HepG2 (cell line): ENCODE data around the gene PPP1R27. TPM values are rescaled to one million over a fixed set of nuclear protein-coding genes. Genes with fewer than 3 reads are reported as not detected.

Source experiments
- AGO2 ChIP-seq: fragments of 200-400 bp; formaldehyde crosslinking; optimal IDR thresholded peaks from 2 replicates; pipeline ENCODE3; 2017; ENCODE audit warnings: mild to moderate bottlenecking, low read depth, low read length, moderate library complexity
- ARNT2 ChIP-seq: sonication (generic); formaldehyde crosslinking; IDR thresholded peaks from 2 replicates; pipeline ENCODE4 v1.8.0; 2022; ENCODE audit warnings: mild to moderate bottlenecking, low read depth, missing genetic modification reagents, moderate library complexity
- CSRNP1 ChIP-seq: sonication (generic); formaldehyde crosslinking; IDR thresholded peaks from 2 replicates; pipeline ENCODE4 v1.8.1; 2023; ENCODE audit warnings: mild to moderate bottlenecking, missing genetic modification reagents
- HNF1A ChIP-seq, 2 experiments: sonication (generic) in 1 of 2; formaldehyde crosslinking in 1 of 2; IDR thresholded peaks; 2 replicates each; pipeline versions ENCODE4 v1.4.0 to v1.6.1; 2016 to 2020; ENCODE audit warnings: borderline replicate concordance in 1 of 2, low read depth in 1 of 2, mild to moderate bottlenecking in 1 of 2, missing genetic modification reagents in 1 of 2
- HNRNPL ChIP-seq: fragments of 200-400 bp; formaldehyde crosslinking; IDR thresholded peaks from 2 replicates; pipeline ENCODE4 v1.6.1; 2017; ENCODE audit warnings: mild to moderate bottlenecking, low read depth, low read length
- HNRNPLL ChIP-seq: fragments of 200-400 bp; formaldehyde crosslinking; IDR thresholded peaks from 2 replicates; pipeline ENCODE4 v1.6.1; 2017; ENCODE audit warnings: mild to moderate bottlenecking, low read depth, low read length; ENCODE audit not compliant: poor library complexity, severe bottlenecking
- IKZF1 ChIP-seq: fragments of 450-650 bp; IDR thresholded peaks from 2 replicates; pipeline ENCODE4 v1.7.1; 2016
- NFIC ChIP-seq: IDR thresholded peaks from 2 replicates; pipeline ENCODE4 v1.6.1; 2012; ENCODE audit warnings: mild to moderate bottlenecking, low read length, inconsistent platforms
- PRPF4 ChIP-seq: fragments of 200-400 bp; formaldehyde crosslinking; IDR thresholded peaks from 2 replicates; pipeline ENCODE4 v1.6.1; 2016; ENCODE audit warnings: low read length, low read depth; ENCODE audit not compliant: poor library complexity, severe bottlenecking
- RBFOX2 ChIP-seq: fragments of 200-400 bp; formaldehyde crosslinking; IDR thresholded peaks from 2 replicates; pipeline ENCODE4 v1.6.1; 2017; ENCODE audit warnings: low read depth, mild to moderate bottlenecking, low read length
- RBM22 ChIP-seq: fragments of 200-400 bp; formaldehyde crosslinking; optimal IDR thresholded peaks from 2 replicates; pipeline ENCODE3; 2017; ENCODE audit warnings: mild to moderate bottlenecking, low read length, moderate library complexity
- SKI ChIP-seq: fragments of 450-650 bp; IDR thresholded peaks from one replicate; pipeline ENCODE4 v1.6.1; 2018; ENCODE audit warnings: mild to moderate bottlenecking; ENCODE audit not compliant: partially characterized antibody
- ZNF414 ChIP-seq: sonication (generic); formaldehyde crosslinking; IDR thresholded peaks from 2 replicates; pipeline ENCODE4 v1.5.0; 2020; ENCODE audit warnings: missing genetic modification reagents
- ZNF441 ChIP-seq: sonication (generic); formaldehyde crosslinking; IDR thresholded peaks from 2 replicates; pipeline ENCODE4 v1.7.0; 2021; ENCODE audit warnings: missing genetic modification reagents, borderline replicate concordance
- ZNF589 ChIP-seq: sonication (generic); formaldehyde crosslinking; conservative IDR thresholded peaks from 2 replicates; pipeline ENCODE4 v1.8.0; 2022; ENCODE audit warnings: mild to moderate bottlenecking, moderate library complexity, missing genetic modification reagents
- ZNF614 ChIP-seq: IDR thresholded peaks from 2 replicates; pipeline ENCODE4 v1.6.1; 2018; ENCODE audit warnings: missing biosample characterization, missing genetic modification reagents, inconsistent platforms, borderline replicate concordance
- ZNF672 ChIP-seq: sonication (generic); formaldehyde crosslinking; IDR thresholded peaks from 2 replicates; pipeline ENCODE4 v1.8.1; 2022; ENCODE audit warnings: missing genetic modification reagents
- polyA plus RNA-seq, 8 experiments: library from polyadenylated mRNA; depleted of rRNA in 3 of 8; stranded (reverse) in 7 of 8; unstranded in 1 of 8; fragments of >200 nt; fragmentation: Illumina TruSeq in 4 of 8; extraction: Trizol in 4 of 8; gene quantifications; 2 replicates each; pipeline versions ENCODE4 v1.2.1 to v1.2.3, GENCODE V29; 2011 to 2016; ENCODE audit warnings: low read depth in 4 of 8, missing spikeins in 1 of 8, mixed read lengths in 1 of 8; ENCODE audit not compliant: insufficient read depth in 1 of 8
- total RNA-seq, 5 experiments: library from RNA; depleted of rRNA; stranded (reverse); fragments of >200 nt; fragmentation: Illumina TruSeq; extraction: Trizol; gene quantifications; 2 replicates each; pipeline ENCODE4 v1.2.3, GENCODE V29; 2016; ENCODE audit warnings: low read depth in 1 of 5
- TF ChIP-seq, protein P1 (sequence below): sonication (generic); formaldehyde crosslinking; conservative IDR thresholded peaks from 2 replicates; pipeline ENCODE4 v1.8.0; 2022; ENCODE audit warnings: missing genetic modification reagents
- TF ChIP-seq, protein P2 (sequence below): IDR thresholded peaks from 2 replicates; pipeline ENCODE4 v1.6.1; 2016; ENCODE audit warnings: mild to moderate bottlenecking, missing biosample characterization, missing genetic modification reagents

Gene PPP1R27
- total and polyA plus RNA-seq, 2 of the 13 experiments (the other 11 are each of a cell fraction or from before 2014, with no cell fraction given), result 0.17 to 1.00 TPM

DNA sequence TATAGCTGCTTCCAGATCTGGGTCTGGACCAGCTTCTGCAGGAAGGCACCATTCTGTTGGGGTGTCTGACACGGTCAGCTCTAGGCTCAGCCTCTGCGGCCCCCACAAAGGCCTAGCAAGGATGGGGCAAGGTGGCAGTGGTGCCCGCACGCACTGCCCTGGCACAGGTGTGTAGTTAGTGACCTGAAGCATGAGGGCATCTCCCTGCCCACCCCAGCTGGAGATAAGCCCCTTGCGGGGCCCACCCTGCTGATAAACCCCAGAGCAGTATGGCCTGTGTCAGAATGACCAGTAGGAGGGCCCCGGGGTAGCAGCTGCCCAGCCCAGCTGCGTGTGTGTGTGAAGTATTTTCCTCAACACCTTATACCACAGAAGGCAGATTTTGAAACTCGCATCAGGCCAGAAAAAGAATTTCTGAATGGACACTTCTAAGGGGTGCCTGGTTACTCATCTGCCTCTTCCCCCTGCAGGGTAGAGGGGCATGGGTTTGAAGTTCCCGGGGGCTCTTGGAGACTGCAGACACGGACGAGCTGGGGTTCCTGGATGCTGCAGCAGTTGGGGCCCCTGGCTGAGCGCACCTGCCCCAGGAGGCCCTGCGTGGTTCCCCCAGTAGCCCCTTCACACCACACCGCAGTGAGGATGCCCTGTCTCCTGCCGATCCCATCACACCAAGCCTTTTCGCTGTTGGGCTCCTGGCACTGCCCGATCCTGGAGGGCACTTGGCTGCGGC lies 31.8 kb upstream of the PPP1R27 start (continued):
- TF ChIP-seq SKI (no peak), RBM22 (peak; percentile 63), NFIC (0 out of 2 replicates have a peak, but pooled peaks have one; percentile 29), HNF1A (IDR thresholded peaks at IDR 0.05; ENCODE audit: low read depth) (no peak), HNF1A (CRISPR knock-in tag; IDR thresholded peaks at IDR 0.05; ENCODE audit: borderline replicate concordance) (peak; percentile 15; the same call in 1 of the 2 replicates), ZNF441 (CRISPR knock-in tag) (0 out of 2 replicates have a peak, but pooled peaks have one; percentile 11), PRPF4 (peak; percentile 67), ZNF672 (no peak), ZNF614 (0 out of 2 replicates have a peak, but pooled peaks have one; percentile 3), AGO2 (peak; percentile 99), RBFOX2 (peak; percentile 96; the same call in 1 of the 2 replicates), ARNT2 (0 out of 2 replicates have a peak, but pooled peaks have one; percentile 56), ZNF589 (CRISPR knock-in tag) (0 out of 2 replicates have a peak, but pooled peaks have one; percentile 12), HNRNPLL (peak; percentile 49), CSRNP1 (CRISPR knock-in tag) (0 out of 2 replicates have a peak, but pooled peaks have one; percentile 13), ZNF414 (CRISPR knock-in tag) (peak; percentile 33; the same call in 1 of the 2 replicates), HNRNPL (peak; percentile 66; the same call in 1 of the 2 replicates), IKZF1 (no peak)
- TF ChIP-seq, protein P1, sequence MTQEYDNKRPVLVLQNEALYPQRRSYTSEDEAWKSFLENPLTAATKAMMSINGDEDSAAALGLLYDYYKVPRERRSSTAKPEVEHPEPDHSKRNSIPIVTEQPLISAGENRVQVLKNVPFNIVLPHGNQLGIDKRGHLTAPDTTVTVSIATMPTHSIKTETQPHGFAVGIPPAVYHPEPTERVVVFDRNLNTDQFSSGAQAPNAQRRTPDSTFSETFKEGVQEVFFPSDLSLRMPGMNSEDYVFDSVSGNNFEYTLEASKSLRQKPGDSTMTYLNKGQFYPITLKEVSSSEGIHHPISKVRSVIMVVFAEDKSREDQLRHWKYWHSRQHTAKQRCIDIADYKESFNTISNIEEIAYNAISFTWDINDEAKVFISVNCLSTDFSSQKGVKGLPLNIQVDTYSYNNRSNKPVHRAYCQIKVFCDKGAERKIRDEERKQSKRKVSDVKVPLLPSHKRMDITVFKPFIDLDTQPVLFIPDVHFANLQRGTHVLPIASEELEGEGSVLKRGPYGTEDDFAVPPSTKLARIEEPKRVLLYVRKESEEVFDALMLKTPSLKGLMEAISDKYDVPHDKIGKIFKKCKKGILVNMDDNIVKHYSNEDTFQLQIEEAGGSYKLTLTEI (CRISPR knock-in tag), result no peak
- TF ChIP-seq, protein P2, sequence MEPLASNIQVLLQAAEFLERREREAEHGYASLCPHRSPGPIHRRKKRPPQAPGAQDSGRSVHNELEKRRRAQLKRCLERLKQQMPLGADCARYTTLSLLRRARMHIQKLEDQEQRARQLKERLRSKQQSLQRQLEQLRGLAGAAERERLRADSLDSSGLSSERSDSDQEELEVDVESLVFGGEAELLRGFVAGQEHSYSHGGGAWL (CRISPR knock-in tag), result peak; percentile 39; the same call in 1 of the 2 replicates
